Embryonic facial prominence (tissue), 1 donor: ENCODE data around the gene CLN6.
"Not testable (repeated sequence)": the region's sequence is repeated elsewhere in the genome, so short reads cannot be mapped to it uniquely, and the experiment has no call there.

Experiments used
- DNase-seq: peaks from one replicate; pipeline ENCODE4 v3.0.0-alpha.2; 2016; ENCODE audit errors: extremely low spot score

Gene CLN6

GRCh38 chr15:68256675-68257450, 27.3 kb upstream of the CLN6 start:
- peak; percentile 66 for DNase-seq

GRCh38 chr15:68252925-68253534, 23.5 kb upstream of the CLN6 start:
- peak; percentile 47 for DNase-seq

- DNase-seq = no peak
Measured at GRCh38 chr15:68249058-68249713, 19.7 kb upstream of the CLN6 start.

GRCh38 chr15:68244235-68244634, 14.7 kb upstream of the CLN6 start:
- DNase-seq = no peak

GRCh38 chr15:68241088-68241935, 11.8 kb upstream of the CLN6 start:
- DNase-seq = no peak

DNA sequence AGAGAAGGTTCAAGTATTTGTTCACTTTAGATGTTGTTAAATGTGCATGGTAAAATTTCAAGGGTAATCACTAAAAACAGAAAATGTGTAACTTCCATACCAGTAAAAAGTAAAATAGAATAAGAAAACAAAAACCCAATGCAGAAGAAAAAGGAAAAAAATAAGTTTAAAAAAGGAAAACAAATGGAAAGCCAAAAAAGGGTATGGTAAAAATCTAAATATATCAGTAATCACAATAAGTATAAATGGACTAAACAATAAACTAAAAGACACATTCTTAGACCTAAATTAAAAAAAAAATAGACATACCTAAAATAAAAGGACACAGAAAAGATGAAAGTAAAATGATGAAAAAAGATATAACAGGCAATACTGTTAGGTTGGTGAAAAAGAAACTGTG, 9.5 kb upstream of the CLN6 start:
- DNase-seq = no peak

DNA sequence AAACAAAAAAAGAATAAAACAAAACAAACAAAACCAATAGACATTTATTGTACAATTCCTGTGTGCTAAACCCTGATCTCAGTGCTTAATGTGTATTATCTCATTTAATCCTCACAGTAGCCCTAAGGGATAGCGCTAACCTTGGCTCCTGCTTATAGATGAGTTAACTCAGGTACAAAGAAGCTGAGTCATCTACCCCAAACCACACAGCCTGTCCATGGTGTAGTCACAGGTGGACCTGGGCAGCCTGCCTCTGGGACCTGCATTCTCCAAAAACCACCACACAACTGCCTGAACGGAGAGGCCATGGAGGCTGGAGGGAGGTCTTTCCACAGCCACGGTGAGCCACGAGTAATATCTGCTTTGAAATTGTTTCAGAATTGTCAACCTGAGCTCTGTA, 5.5 kb upstream of the CLN6 start:
- no peak for DNase-seq

GRCh38 chr15:68234520-68234919, 5.0 kb upstream of the CLN6 start:
- DNase-seq = not testable (repeated sequence)

DNA sequence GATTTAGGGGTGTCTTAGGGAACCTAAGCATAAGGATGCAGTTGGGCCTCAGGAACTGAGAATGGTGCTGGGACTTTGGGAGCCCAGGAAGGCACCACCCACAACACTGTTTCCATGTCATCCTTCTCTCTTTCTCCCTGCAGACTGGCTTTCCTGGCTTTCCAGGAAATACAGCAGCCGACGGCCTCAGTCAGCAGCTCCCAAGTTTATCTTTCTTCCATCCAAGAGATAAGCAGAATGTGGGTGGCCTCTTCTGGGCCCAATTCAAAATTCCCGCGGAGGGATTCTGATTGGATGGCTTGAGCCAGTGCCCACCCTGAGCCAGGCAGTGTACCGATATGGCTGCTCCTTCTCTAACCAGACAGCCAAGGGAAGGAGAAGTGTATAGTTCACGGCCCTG, 4.5 kb upstream of the CLN6 start:
- no peak for DNase-seq

GRCh38 chr15:68232937-68233336, 3.4 kb upstream of the CLN6 start:
- no peak for DNase-seq

DNA sequence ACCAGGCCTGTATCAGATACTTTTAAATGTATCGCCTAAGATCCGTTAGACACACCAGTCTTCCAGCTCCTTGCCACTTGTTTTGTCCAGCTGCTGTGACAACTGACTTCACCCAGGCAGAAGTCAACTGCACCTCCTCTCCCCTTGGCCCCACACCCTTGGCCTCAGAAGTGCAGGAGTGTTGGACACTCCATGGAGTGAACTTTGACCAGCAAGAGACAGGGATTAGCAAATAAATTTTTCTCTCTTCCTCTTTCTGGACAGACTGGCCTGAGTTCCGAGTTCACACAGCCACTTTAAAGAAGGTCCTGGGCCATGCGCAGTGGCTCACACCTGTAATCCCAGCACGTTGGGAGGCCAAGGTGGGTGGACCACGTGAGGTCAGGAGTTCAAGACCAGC, 2.9 kb upstream of the CLN6 start:
- no peak for DNase-seq

DNA sequence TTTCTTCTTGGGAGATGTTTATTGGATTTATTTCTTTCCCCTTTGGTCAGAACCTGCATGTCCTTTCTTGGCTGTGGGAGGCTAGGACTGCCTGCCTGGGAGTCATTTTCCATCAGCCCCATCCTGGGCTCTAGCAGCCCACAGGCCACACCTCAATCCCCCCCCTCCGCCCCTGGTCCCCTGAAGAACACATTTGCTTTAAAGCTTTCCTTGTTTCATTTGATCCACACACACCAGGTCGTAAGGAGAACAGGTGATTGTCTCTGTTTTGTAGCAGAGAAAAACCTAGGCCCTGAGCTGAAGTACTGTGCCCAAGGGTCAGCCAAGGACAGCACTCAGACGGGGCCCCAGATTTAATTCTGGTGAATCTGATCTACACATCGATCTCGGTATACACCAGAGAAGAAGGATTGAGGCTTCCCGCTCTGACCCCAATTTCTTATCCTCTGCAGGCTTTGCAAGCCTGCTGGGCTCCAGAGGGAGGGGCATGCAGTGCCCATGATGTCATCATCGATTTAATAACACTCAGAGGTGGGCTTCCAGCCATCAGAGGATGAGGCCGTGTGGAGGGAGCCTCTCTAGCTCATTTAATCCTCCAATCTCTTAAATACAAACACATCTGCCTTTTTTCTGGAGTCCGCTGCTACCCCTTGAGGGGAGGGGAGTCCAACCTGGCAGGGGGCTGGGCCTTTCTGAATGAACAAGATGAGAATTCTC, 1.7 kb upstream of the CLN6 start:
- DNase-seq = no peak

DNA sequence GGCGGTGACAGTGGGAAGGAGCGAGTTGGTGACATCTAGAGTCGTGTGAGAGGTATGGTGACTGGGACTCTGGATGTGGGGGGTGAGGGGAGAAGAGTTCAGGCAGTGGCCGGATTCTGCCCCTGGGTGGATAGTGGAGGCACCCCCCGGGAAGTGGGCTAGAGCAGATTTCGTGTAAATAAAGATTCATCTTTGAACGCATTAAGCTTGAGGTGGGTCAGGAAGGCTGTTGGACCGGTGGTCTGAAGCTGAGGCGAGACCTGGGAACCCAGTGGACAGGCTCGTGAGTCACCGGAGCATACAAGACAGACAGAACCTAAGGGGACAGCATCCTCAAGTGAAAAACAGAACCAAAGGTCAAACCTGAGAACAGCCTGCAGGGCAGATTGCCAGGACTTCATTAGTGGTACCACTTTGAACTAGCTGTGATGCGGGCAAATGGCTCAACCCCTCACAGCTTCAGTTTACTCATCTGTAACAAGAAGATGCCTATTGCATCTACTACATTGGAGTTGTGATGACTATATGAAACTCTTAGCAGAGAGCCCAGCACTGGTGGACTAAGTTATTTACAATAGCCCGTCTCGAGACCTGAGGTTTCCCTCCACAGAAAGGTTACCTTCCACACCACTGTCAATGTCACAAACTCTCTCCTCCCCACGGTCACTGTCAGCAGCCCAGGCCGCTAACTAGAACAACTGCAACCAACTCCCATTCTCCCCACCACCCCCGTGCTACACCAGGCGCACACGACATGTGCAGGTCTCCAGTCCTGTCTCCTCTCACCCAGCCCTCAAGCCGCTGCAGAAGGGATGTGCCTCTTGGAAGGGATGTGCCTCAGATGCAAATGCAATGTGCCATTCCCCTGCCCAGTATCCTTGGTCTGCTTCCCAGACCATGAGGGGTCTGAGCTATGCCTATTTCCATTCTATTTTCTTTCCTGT, 901 bp upstream of the CLN6 start:
- no peak for DNase-seq

DNA sequence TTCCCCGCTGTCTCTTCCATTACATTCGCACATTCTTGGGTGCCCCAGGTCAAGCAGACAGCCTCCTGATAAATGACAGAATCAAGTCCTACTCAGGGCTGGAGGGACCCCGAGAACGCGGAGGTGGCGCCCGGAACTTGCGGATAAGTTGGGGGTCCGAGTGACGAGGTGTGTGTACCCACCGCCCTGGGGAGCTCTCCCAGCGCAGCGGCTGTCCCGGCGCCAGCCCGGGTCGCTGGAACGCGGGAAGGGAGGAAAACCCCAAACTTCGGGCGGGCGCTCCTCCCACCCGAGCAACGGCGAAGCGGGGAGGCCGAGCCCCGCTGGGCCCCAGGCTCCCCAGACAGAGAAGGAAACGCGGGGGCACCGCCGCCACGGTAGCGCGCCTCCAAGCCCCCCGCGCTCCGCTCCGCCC, 550 bp downstream of the CLN6 start:
- no peak for DNase-seq

GRCh38 chr15:68228143-68228970, 1.2 kb downstream of the CLN6 start:
- DNase-seq = no peak

- no peak for DNase-seq
Measured at GRCh38 chr15:68227643-68228142, 1.8 kb downstream of the CLN6 start.

- not testable (repeated sequence) for DNase-seq
Measured at GRCh38 chr15:68225442-68225841, 4.1 kb downstream of the CLN6 start.

- DNase-seq = no peak
Measured at GRCh38 chr15:68224546-68225250, 4.8 kb downstream of the CLN6 start.

- DNase-seq = no peak
Measured at GRCh38 chr15:68224108-68224507, 5.4 kb downstream of the CLN6 start.
